Adrenal gland (tissue), 12 donors: ENCODE data around the gene PRKG1. TPM values are rescaled to one million over a fixed set of nuclear protein-coding genes. Genes with fewer than 3 reads are reported as not detected.
"Not testable (repeated sequence)": the region's sequence is repeated elsewhere in the genome, so short reads cannot be mapped to it uniquely, and the experiment has no call there.

Experiments used
- DNase-seq, 7 donors: peaks; one replicate each; pipeline ENCODE4 v3.0.0-alpha.2; 2019 to 2020
- H3K27ac ChIP-seq, 5 donors: fragments of 200-600 bp; sonication (generic) in 4 of 5; 1 replicate in 3 of 5; 2 replicates in 2 of 5; pipeline versions ENCODE4 v1.5.1 to v1.8.0; 2016 to 2020; ENCODE audit warnings: mild to moderate bottlenecking in 1 of 5
- H3K27me3 ChIP-seq: fragments of 200-600 bp; 2 replicates; pipeline ENCODE4 v1.8.0; 2021
- H3K36me3 ChIP-seq, 2 donors: fragments of 200-600 bp; replicated peaks in 1 of 2; 1 replicate in 1 of 2; 2 replicates in 1 of 2; pipeline versions ENCODE4 v1.5.1 to v1.8.0; 2018 to 2022
- H3K4me1 ChIP-seq, 2 donors: fragments of 200-600 bp; replicated peaks in 1 of 2; 1 replicate in 1 of 2; 2 replicates in 1 of 2; pipeline versions ENCODE4 v1.5.1 to v1.8.0; 2018 to 2021
- H3K4me3 ChIP-seq, 4 donors: fragments of 200-600 bp; sonication (generic) in 3 of 4; one replicate each; pipeline ENCODE4 v1.5.1; 2016 to 2018
- H3K9me3 ChIP-seq, 3 donors: fragments of 200-600 bp; sonication (generic) in 1 of 3; replicated peaks in 1 of 3; 1 replicate in 2 of 3; 2 replicates in 1 of 3; pipeline versions ENCODE4 v1.5.1 to v1.8.0; 2016 to 2021
- CTCF ChIP-seq, 6 experiments: fragments of 450-650 bp in 4 of 6; fragments of 200-600 bp in 2 of 6; sonication (generic) in 1 of 6; IDR thresholded peaks; 1 replicate in 5 of 6; 2 replicates in 1 of 6; pipeline versions ENCODE4 v1.5.1 to v1.8.0; 2016 to 2021; ENCODE audit warnings: antibody characterized with exemption in 6 of 6, mild to moderate bottlenecking in 2 of 6, moderate library complexity in 1 of 6
- POLR2A ChIP-seq, 2 donors: fragments of 450-650 bp; IDR thresholded peaks; one replicate each; pipeline ENCODE4 v1.6.1; 2017; ENCODE audit warnings: antibody characterized with exemption in 2 of 2, mild to moderate bottlenecking in 2 of 2, moderate library complexity in 1 of 2
- WGBS, 4 donors: extraction: QIAGEN DNeasy Blood & Tissue Kit in 2 of 4; methylation state at CpG; one replicate each; pipeline versions ENCODE4 v1.1.5 to v1.1.7; 2013 to 2017; 5-methylcytosine and 5-hydroxymethylcytosine counted together
- intact Hi-C, 2 donors: fragments of 100-400 bp; cut with DNase I; formaldehyde crosslinking; loops; one replicate each; pipeline versions ENCODE4 v1.14.1 to v1.15.0; 2022 to 2023
- polyA plus RNA-seq, 3 donors: library from polyadenylated mRNA; stranded (reverse); fragments of 200-250 nt in 2 of 3; fragments of 350-450 nt in 1 of 3; fragmentation: Illumina TruSeq in 1 of 3; extraction: RNeasy Lipid Tissue Mini Kit (QIAGEN cat#74804) in 1 of 3; gene quantifications; one replicate each; pipeline ENCODE4 v1.2.3, GENCODE V29; 2013 to 2014
- total RNA-seq, 9 donors: library from RNA; depleted of rRNA in 4 of 9; stranded (reverse); fragments of >200 nt in 4 of 9; fragments of 120-200 nt in 1 of 9; fragmentation: NEBNext Ultra II Directional in 1 of 9; extraction: Animal tissue kit (Norgen Biotek cat#: 25700) in 1 of 9; gene quantifications; one replicate each; pipeline versions ENCODE4 v1.1.0 to v1.2.4, GENCODE V29; 2013 to 2023
- donor health status: healthy with polysubstance abuse.
- donor health status: Bipolar disorder and iron deficiency.
- donor health status: DM: yes; HTN: yes; CAD: no.
- donor health status: DM: no; HTN: no; CAD: no.
- donor health status: DM: no; HTN: no; CAD: no.
- donor health status: DM: yes; HTN: yes; CAD: no.

PRKG1 gene
- total and polyA plus RNA-seq, 12 donors = 6.9 to 104 (median 29.7) TPM

- peaks cover 5 to 7% of the 10 kb centered on the region in 2 donors for H3K4me1 ChIP-seq
- no peaks in the 10 kb centered on the region for H3K27me3 ChIP-seq
- no peaks in the 10 kb centered on the region for H3K9me3 ChIP-seq
- no peak overlapping the region for H3K4me3 ChIP-seq
- H3K36me3 ChIP-seq = no peaks in the 10 kb centered on the region
- WGBS, 4 donors = 89 to 97% (median 94%) methylated on average over 2 of the region's 2 CpGs
- intact Hi-C loops = no loop called here
- no peak overlapping the region for H3K27ac ChIP-seq
- no peak for TF ChIP-seq CTCF (IDR thresholded peaks at IDR 0.05)
- no peak for TF ChIP-seq POLR2A (IDR thresholded peaks at IDR 0.05)
- DNase-seq = no peak
These were observed 196.7 kb downstream of the PRKG1 start for GRCh38 chr10:51270936-51271530.

- intact Hi-C loops = not testable (repeated sequence)
These were observed 197.8 kb downstream of the PRKG1 start for GRCh38 chr10:51272099-51272498.

GRCh38 chr10:51272555-51272954 lies 198.3 kb downstream of the PRKG1 start:
- intact Hi-C loops = no loop called here
- H3K36me3 ChIP-seq = no peaks in the 10 kb centered on the region
- no peaks in the 10 kb centered on the region for H3K9me3 ChIP-seq
- H3K4me1 ChIP-seq = peaks cover 5 to 7% of the 10 kb centered on the region in 2 donors
- DNase-seq = no peak
- no peak overlapping the region for H3K4me3 ChIP-seq
- no peak for TF ChIP-seq POLR2A (IDR thresholded peaks at IDR 0.05)
- TF ChIP-seq CTCF (IDR thresholded peaks at IDR 0.05) = no peak
- no peak overlapping the region for H3K27ac ChIP-seq
- no peaks in the 10 kb centered on the region for H3K27me3 ChIP-seq
- 45 to 69% (median 61%) methylated on average over 1 of the region's 1 CpG for WGBS, 4 donors

More at GRCh38 chr10:51272099-51272498, 197.8 kb downstream of the PRKG1 start:
- 78 to 88% (median 86%) methylated on average over 2 of the region's 2 CpGs for WGBS, 4 donors
- H3K27me3 ChIP-seq, H3K4me1 ChIP-seq, H3K4me3 ChIP-seq, H3K36me3 ChIP-seq, DNase-seq, H3K9me3 ChIP-seq, H3K27ac ChIP-seq: not testable (repeated sequence)

GRCh38 chr10:51273574-51273973 lies 199.3 kb downstream of the PRKG1 start:
- Histone ChIP-seq H3K4me3 (no peak overlapping the region), H3K27me3 (no peaks in the 10 kb centered on the region), H3K9me3 (no peaks in the 10 kb centered on the region), H3K27ac (no peak overlapping the region), H3K36me3 (no peaks in the 10 kb centered on the region), H3K4me1 (peaks cover 5 to 7% of the 10 kb centered on the region in 2 donors)
- DNase-seq = peak in 1 of 7 donors; percentile 17
- intact Hi-C loops = no loop called here
- TF ChIP-seq CTCF (IDR thresholded peaks at IDR 0.05) (no peak), POLR2A (IDR thresholded peaks at IDR 0.05) (no peak)
- WGBS, 4 donors = 75 to 87% (median 76%) methylated on average over 5 of the region's 5 CpGs

- intact Hi-C loops, H3K27me3 ChIP-seq, H3K27ac ChIP-seq, DNase-seq, H3K9me3 ChIP-seq, H3K4me3 ChIP-seq, H3K4me1 ChIP-seq, H3K36me3 ChIP-seq: not testable (repeated sequence)
- 80 to 96% (median 88%) methylated on average over 6 of the region's 6 CpGs for WGBS, 4 donors
These were observed 201.8 kb downstream of the PRKG1 start for GRCh38 chr10:51276097-51276496.

GRCh38 chr10:51281387-51281786 lies 207.1 kb downstream of the PRKG1 start:
- H3K27ac ChIP-seq, intact Hi-C loops, H3K9me3 ChIP-seq, DNase-seq, H3K4me1 ChIP-seq, H3K4me3 ChIP-seq, H3K36me3 ChIP-seq, H3K27me3 ChIP-seq: not testable (repeated sequence)
- 86 to 94% (median 93%) methylated on average over 3 to 5 of the region's 5 CpGs for WGBS, 4 donors
